CD14-positive monocyte (primary cell): Measurements from ENCODE around the gene QRICH2. TPM values are rescaled to one million over a fixed set of nuclear protein-coding genes. Genes with fewer than 3 reads are reported as not detected.

Experiments used
- DNase-seq, 3 donors: peaks; one replicate each; pipeline ENCODE4 v3.0.0-alpha.2; 2011 to 2022
- H2AFZ ChIP-seq: 2 replicates; pipeline ENCODE4 v1.6.0; 2012; ENCODE audit warnings: mild to moderate bottlenecking, low read depth, low read length, inconsistent platforms; ENCODE audit not compliant: insufficient read depth, poor library complexity, severe bottlenecking
- H3K27ac ChIP-seq, 2 donors: 1 replicate in 1 of 2; 2 replicates in 1 of 2; pipeline ENCODE4 v1.5.1; 2012 to 2013; ENCODE audit warnings: low read length in 2 of 2, control low read depth in 1 of 2, inconsistent platforms in 1 of 2, low read depth in 1 of 2, mild to moderate bottlenecking in 1 of 2
- H3K27me3 ChIP-seq, 2 donors: one replicate each; pipeline versions ENCODE4 v1.6.0 to v1.6.1; 2011 to 2013; ENCODE audit warnings: low read length in 2 of 2; ENCODE audit not compliant: control insufficient read depth in 2 of 2, insufficient read depth in 2 of 2
- H3K36me3 ChIP-seq, 2 donors: replicated peaks in 1 of 2; 1 replicate in 1 of 2; 2 replicates in 1 of 2; pipeline versions ENCODE4 v1.5.1 to v1.6.1; 2012 to 2013; ENCODE audit warnings: low read length in 2 of 2, control low read depth in 1 of 2, inconsistent platforms in 1 of 2, mild to moderate bottlenecking in 1 of 2; ENCODE audit not compliant: insufficient read depth in 2 of 2, control insufficient read depth in 1 of 2
- H3K4me1 ChIP-seq, 2 donors: 1 replicate in 1 of 2; 2 replicates in 1 of 2; pipeline versions ENCODE4 v1.5.1 to v1.6.1; 2012 to 2013; ENCODE audit warnings: low read length in 2 of 2, control low read depth in 1 of 2, inconsistent platforms in 1 of 2, mild to moderate bottlenecking in 1 of 2, moderate library complexity in 1 of 2; ENCODE audit not compliant: insufficient read depth in 2 of 2, control insufficient read depth in 1 of 2
- H3K4me2 ChIP-seq: replicated peaks from 2 replicates; pipeline ENCODE3; 2012; ENCODE audit warnings: low read length, moderate library complexity, mild to moderate bottlenecking; ENCODE audit not compliant: poor library complexity, severe bottlenecking; ENCODE audit errors: extremely low read depth
- H3K4me3 ChIP-seq, 3 experiments: fragments of 200-600 bp in 1 of 3; sonication (generic) in 1 of 3; replicated peaks in 1 of 3; 1 replicate in 2 of 3; 2 replicates in 1 of 3; pipeline ENCODE4 v1.5.1; 2011 to 2013; ENCODE audit warnings: low read length in 3 of 3, mild to moderate bottlenecking in 3 of 3, control low read depth in 2 of 3, low read depth in 2 of 3, inconsistent platforms in 1 of 3, moderate library complexity in 1 of 3
- H3K79me2 ChIP-seq: 2 replicates; pipeline ENCODE4 v1.6.0; 2012; ENCODE audit warnings: mild to moderate bottlenecking, control low read depth, inconsistent platforms, low read length, moderate library complexity; ENCODE audit not compliant: insufficient read depth
- H3K9ac ChIP-seq: 2 replicates; pipeline ENCODE4 v1.6.0; 2017; ENCODE audit warnings: low read length, mild to moderate bottlenecking; ENCODE audit not compliant: insufficient read depth, poor library complexity, severe bottlenecking
- H3K9me3 ChIP-seq, 2 donors: replicated peaks in 1 of 2; 1 replicate in 1 of 2; 2 replicates in 1 of 2; pipeline versions ENCODE4 v1.5.1 to v1.6.1; 2012 to 2013; ENCODE audit warnings: low read length in 2 of 2, control low read depth in 1 of 2; ENCODE audit not compliant: control insufficient read depth in 1 of 2, insufficient read depth in 1 of 2
- H4K20me1 ChIP-seq: 2 replicates; pipeline ENCODE4 v1.6.0; 2012; ENCODE audit warnings: mild to moderate bottlenecking, low read length, control low read depth, moderate library complexity; ENCODE audit not compliant: insufficient read depth
- H3K27ac Mint-ChIP-seq, 7 donors: one replicate each; pipeline ENCODE4 v1.8.0; 2020; ENCODE audit warnings: mild to moderate bottlenecking in 7 of 7, mixed read lengths in 7 of 7, moderate library complexity in 6 of 7, inconsistent platforms in 2 of 7
- H3K27me3 Mint-ChIP-seq, 3 donors: one replicate each; pipeline ENCODE4 v1.8.0; 2021 to 2022; ENCODE audit warnings: low read depth in 3 of 3, mild to moderate bottlenecking in 3 of 3, mixed read lengths in 3 of 3, moderate library complexity in 3 of 3, inconsistent platforms in 1 of 3
- H3K36me3 Mint-ChIP-seq, 2 donors: one replicate each; pipeline ENCODE4 v1.8.0; 2020; ENCODE audit warnings: mixed read lengths in 2 of 2, inconsistent platforms in 1 of 2, mild to moderate bottlenecking in 1 of 2
- H3K4me1 Mint-ChIP-seq: one replicate; pipeline ENCODE4 v1.8.0; 2020; ENCODE audit warnings: mild to moderate bottlenecking, mixed read lengths
- H3K4me3 Mint-ChIP-seq, 2 donors: one replicate each; pipeline ENCODE4 v1.8.0; 2020; ENCODE audit warnings: mild to moderate bottlenecking in 2 of 2, mixed read lengths in 2 of 2, moderate library complexity in 1 of 2
- H3K9me3 Mint-ChIP-seq, 7 donors: one replicate each; pipeline ENCODE4 v1.8.0; 2020 to 2022; ENCODE audit warnings: mixed read lengths in 7 of 7, mild to moderate bottlenecking in 6 of 7, moderate library complexity in 6 of 7, inconsistent platforms in 2 of 7
- WGBS: methylation state at CpG from one replicate; pipeline ENCODE4 v1.1.5; 2013; ENCODE audit warnings: missing lambda C conversion rate; ENCODE audit not compliant: insufficient coverage; 5-methylcytosine and 5-hydroxymethylcytosine counted together
- intact Hi-C, 2 donors: fragments of 100-400 bp; cut with micrococcal nuclease; formaldehyde crosslinking; loops; one replicate each; pipeline versions ENCODE4 v1.15.0 to v1.15.1; 2023
- polyA plus RNA-seq, 3 donors: library from polyadenylated mRNA; depleted of rRNA in 1 of 3; unstranded in 2 of 3; stranded (reverse) in 1 of 3; fragments of 300-500 nt in 2 of 3; fragments of >200 nt in 1 of 3; fragmentation: Illumina TruSeq in 2 of 3; gene quantifications; 1 replicate in 2 of 3; 2 replicates in 1 of 3; pipeline ENCODE4 v1.2.3, GENCODE V29; 2012 to 2021
- TF ChIP-seq, protein P1 (sequence below): fragments of 200-600 bp; IDR thresholded peaks from one replicate; pipeline ENCODE4 v1.8.0; 2022; ENCODE audit warnings: antibody characterized with exemption, mild to moderate bottlenecking

QRICH2 gene
- polyA plus RNA-seq, 3 donors, result 0.04 to 1.9 TPM; not detected in 1

DNA sequence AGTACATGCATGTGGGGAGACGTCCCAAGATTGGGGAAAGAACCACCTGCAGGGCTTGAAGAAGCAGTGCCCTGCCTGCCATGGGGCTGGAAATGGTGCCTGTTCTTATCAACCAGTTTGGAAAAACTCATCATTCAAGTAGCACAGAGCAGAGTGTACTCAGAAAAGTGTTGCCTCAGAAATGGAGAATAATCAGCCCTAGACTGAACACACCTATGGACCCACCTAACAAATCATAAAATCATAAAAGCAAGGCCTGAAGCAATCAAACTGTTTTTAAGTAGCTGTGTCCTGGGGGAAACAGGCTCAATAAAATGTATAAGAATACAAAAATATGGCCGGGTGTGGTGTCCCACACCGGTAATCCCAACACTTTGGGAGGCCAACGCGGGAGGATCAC lies 11.2 kb downstream of the QRICH2 start:
- H3K79me2 ChIP-seq, result no peaks in the 10 kb centered on the region
- TF ChIP-seq, protein P1, sequence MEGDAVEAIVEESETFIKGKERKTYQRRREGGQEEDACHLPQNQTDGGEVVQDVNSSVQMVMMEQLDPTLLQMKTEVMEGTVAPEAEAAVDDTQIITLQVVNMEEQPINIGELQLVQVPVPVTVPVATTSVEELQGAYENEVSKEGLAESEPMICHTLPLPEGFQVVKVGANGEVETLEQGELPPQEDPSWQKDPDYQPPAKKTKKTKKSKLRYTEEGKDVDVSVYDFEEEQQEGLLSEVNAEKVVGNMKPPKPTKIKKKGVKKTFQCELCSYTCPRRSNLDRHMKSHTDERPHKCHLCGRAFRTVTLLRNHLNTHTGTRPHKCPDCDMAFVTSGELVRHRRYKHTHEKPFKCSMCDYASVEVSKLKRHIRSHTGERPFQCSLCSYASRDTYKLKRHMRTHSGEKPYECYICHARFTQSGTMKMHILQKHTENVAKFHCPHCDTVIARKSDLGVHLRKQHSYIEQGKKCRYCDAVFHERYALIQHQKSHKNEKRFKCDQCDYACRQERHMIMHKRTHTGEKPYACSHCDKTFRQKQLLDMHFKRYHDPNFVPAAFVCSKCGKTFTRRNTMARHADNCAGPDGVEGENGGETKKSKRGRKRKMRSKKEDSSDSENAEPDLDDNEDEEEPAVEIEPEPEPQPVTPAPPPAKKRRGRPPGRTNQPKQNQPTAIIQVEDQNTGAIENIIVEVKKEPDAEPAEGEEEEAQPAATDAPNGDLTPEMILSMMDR, result no peak
- H3K36me3 ChIP-seq, result no peaks in the 10 kb centered on the region
- Mint-ChIP-seq H3K27me3 (peaks cover 0 to 5% (median 2%) of the 10 kb centered on the region in 3 donors), H3K36me3 (peaks cover 3 to 6% of the 10 kb centered on the region in 2 donors), H3K9me3 (no peaks in the 10 kb centered on the region), H3K27ac (no peak overlapping the region), H3K4me3 (no peak overlapping the region), H3K4me1 (peaks cover 1% of the 10 kb centered on the region)
- no peaks in the 10 kb centered on the region for H3K4me1 ChIP-seq
- no peak overlapping the region for H3K9ac ChIP-seq
- H4K20me1 ChIP-seq, result no peaks in the 10 kb centered on the region
- H3K27ac ChIP-seq, result no peak overlapping the region
- DNase-seq, result no peak
- H3K9me3 ChIP-seq, result no peaks in the 10 kb centered on the region
- no peaks in the 10 kb centered on the region for H3K27me3 ChIP-seq
- H2AFZ ChIP-seq, result no peak overlapping the region
- intact Hi-C loops, result loop anchor here in 1 of 2 donors (5.0 kb wide), 2 partner anchors 175 to 285 kb away; no protein-coding TSS in a partner anchor
- no peak overlapping the region for H3K4me2 ChIP-seq
- no peak overlapping the region for H3K4me3 ChIP-seq
- 100% methylated on average over 3 of the region's 5 CpGs for WGBS

DNA sequence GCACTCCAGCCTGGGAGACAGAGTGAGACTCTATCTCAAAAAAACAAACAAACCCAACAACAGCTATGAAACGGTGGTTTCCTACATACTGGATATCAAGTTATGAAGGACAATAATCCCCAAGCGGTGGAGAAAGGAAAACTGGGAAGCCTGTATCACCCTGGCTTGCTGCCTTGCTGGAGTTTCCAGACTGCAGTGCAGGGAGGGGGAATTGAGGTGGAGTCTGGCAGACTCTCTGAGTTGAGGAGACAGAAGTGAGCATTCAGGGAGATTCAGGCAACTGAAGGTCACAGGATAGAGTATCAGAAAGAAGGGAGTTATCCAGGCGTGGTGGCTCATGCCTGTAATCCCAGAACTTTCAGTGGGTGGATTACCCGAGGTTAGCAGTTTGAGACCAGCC lies 11.9 kb downstream of the QRICH2 start:
- H3K9me3 ChIP-seq, result no peaks in the 10 kb centered on the region
- DNase-seq, result no peak
- no peaks in the 10 kb centered on the region for H3K36me3 ChIP-seq
- Mint-ChIP-seq H3K9me3 (no peaks in the 10 kb centered on the region), H3K36me3 (peaks cover 3 to 9% of the 10 kb centered on the region in 2 donors), H3K27me3 (peaks cover 0 to 5% (median 2%) of the 10 kb centered on the region in 3 donors), H3K4me1 (peaks cover 1% of the 10 kb centered on the region), H3K27ac (no peak overlapping the region), H3K4me3 (no peak overlapping the region)
- WGBS, result 83% methylated on average over 1 of the region's 4 CpGs
- TF ChIP-seq, protein P1, result no peak
- H3K27ac ChIP-seq, result no peak overlapping the region
- intact Hi-C loops, result loop anchor here in 1 of 2 donors (5.0 kb wide), 2 partner anchors 174 to 284 kb away; no protein-coding TSS in a partner anchor
- H3K4me3 ChIP-seq, result no peak overlapping the region
- H3K4me1 ChIP-seq, result no peaks in the 10 kb centered on the region
- H3K27me3 ChIP-seq, result no peaks in the 10 kb centered on the region
- no peaks in the 10 kb centered on the region for H4K20me1 ChIP-seq
- H3K9ac ChIP-seq, result no peak overlapping the region
- H3K4me2 ChIP-seq, result no peak overlapping the region
- no peak overlapping the region for H2AFZ ChIP-seq
- no peaks in the 10 kb centered on the region for H3K79me2 ChIP-seq
